HUDEP-2 (cell line): Measurements from ENCODE around the gene MACROD2.

Experiments used
- DNase-seq, 76 experiments: peaks; one replicate each; lab custom pipeline; 2025; ENCODE audit not compliant: unreplicated experiment in 76 of 76; lab: John Stamatoyannopoulos, UW

The MACROD2 gene

DNA sequence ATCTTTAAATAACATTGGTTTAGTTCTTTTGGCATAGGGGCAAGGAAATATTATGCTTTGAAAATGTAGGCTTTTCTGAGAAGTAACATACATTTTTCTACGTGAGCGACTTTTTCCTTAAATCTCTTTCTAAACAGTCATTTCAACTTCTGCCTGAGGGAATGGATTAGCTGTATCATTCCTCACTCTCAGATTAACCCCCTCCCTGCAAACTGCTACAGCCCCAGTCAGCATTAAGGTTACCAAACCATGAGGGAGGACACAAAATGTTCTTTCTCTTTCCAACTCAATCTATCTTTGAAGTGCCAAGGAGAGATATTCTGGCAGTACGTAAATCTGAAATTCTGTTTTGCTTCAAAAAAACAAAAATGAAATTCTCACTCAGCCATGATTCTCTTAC lies 573.4 kb downstream of the MACROD2 start:
- DNase-seq, result no peak

DNA sequence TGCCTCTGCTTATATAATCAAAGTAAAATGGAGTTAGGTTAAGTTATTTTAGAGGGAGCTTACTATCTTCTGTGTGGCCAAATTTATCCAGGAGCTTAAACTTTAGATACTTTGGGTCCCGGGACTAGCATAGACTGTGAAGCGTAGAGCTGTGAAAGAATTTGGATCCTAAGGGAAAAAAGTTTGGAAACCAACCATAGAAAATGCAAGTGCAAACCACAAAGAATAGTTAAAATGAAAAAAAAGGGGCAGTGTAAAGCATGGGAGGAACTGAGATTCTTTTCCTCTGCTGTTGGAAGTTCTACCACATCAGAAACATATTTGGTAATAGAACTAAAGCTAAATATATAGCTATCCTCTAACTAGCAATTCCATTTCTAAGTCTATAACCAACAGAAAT lies 574.3 kb downstream of the MACROD2 start:
- DNase-seq, result no peak

DNA sequence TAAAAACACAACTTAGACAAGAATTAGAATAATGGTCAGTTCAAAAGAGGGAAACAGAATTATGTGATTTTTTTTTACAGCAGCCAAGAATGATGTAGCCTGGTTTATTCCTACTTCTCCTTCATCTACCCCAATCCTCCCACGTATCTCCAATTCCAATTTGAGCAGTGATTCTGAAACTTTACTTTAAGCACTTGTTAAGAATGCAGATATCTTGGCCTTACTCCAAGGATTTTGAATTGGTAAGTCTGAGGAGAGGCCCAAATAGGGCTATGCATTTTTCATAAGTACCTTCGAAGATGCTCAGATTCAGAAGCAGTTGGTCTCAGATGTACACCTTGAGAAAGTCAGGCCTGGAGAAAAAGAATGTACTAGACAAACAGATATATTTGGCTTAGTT lies 575.5 kb downstream of the MACROD2 start:
- DNase-seq, result no peak

DNA sequence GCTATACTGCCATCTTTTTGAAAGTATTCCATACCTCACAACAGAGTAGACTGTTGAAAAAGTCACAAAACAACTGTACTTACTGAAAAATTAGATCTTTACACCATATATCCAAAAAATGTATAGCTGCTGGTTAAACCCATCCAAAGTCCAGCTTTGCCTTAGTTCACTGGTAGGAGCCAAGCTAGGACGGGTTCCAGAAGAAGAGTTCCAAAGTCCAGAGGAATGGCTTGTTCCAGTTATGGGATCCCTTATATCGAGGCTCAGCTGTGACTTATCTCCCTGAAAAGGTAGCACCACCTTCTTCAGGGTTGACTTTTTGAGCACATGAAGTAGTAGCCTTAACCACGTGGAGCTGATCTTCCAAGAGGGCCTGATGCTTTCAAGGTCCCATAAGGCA lies 578.4 kb downstream of the MACROD2 start:
- DNase-seq, result no peak

DNA sequence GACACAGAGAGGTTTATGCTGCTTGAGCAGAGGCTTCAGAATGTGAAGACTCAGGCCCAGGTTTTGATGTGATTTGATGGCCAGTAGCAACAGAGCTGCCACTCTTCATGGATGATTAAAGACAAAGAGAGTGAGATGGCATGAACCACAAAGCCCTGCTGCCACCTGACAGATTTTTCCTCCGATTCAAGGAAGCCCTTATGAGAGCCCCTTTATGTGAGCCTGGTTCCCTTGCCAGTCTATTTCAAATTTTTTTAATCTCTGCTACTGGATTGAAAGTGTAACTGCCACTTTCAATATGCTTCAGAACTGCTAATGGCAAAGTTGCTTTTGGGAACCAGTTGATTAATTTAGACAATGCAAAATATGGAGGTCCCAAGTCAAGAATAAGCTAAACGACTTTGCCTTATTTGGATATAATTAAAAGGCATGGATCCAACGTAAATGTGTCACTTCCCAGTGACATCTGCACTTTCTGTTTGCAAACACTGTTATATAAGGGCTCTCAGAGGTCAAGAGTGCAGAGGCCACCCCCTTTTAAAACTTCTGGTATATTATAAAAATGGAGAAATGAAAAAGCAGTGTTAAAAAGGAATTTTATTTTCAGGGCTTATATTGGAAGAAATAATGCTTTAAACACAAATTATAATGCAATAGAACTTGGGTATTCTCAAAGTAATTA lies 581.0 kb downstream of the MACROD2 start:
- DNase-seq, result no peak

DNA sequence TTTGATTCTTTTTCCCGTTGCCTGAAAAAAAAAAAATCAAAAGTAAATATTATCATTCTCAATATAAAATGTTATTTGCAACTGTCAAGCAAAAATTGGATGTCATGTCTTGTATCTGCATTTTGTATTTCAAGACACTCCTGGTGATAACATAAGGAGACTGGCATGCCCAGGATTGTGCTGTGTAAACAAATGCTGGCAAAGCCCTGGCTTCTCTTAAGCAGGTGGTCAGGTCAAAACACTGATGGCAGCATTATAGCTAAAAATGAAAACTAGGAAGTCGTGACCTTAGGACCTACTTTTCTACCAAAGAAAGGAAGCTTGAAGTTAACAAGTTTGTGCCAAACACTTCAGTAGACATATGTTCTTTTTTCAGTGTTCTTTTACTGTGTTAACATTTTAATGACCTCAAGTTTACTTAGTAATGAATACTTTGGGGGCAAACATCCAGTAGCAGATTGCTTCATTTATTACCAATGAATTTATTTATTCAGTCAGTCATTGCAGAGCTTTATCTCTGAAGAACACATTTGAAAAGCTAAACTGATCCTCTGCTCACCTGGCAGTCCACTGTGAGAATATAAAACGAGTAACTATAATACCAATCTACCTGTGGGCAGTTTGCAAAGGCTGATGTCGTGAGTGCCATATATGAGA lies 585.2 kb downstream of the MACROD2 start:
- no peak for DNase-seq

DNA sequence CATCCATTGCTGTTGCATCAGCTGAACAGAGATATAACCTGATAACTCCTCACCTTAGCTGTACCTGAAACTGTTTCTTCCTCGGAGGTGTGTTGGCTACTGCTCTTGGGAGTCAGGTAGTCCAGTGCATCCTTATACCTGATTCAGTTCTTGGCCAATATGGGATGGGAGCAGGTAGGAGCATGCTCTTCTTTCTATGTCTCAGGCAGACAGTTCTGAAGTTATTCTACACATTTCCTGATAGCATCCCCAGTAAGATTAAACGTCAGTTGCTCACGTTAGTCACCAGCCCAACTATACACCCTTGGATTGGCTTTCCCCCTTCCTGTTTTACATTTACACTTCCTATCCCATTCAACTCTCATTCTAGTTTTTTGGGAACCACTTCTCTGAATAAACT lies 586.4 kb downstream of the MACROD2 start:
- DNase-seq, result no peak

DNA sequence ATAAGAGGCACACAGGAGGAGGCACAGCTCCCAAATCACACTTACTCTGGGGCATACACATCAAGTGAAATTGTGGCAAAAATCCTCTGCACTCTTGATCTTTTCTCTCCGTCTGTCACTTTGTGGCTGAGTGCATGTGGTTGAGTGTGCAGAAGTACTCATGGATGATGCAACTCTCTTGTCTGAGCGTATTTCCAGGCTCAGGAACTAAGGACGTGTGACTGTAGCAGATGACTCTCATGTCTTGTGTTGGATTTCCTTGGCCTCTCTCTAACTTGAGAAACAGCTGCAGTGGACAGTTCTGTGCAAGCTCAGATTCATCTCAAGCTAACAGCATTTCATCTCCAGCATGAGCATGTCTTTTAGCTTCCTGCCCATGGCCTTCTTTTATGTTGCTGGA lies 587.5 kb downstream of the MACROD2 start:
- DNase-seq, result no peak

DNA sequence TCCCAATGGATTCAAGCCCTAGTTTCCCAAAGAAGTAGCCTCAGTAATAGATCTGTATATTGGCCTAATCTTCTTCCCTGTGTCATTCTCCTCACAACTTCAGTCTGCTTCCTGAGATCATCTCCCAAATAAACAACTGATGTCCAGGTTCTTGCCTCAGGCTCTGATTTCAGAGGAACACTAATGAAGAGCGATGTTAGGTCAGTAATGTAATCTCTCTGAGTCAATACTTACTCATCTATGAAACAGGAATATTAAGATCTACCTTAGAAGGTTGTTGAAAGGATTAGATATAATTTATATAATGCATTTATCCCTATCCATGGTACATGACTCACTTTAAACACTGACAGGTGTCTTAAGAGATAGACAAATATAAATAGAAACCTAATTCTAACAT lies 588.1 kb downstream of the MACROD2 start:
- DNase-seq, result no peak

DNA sequence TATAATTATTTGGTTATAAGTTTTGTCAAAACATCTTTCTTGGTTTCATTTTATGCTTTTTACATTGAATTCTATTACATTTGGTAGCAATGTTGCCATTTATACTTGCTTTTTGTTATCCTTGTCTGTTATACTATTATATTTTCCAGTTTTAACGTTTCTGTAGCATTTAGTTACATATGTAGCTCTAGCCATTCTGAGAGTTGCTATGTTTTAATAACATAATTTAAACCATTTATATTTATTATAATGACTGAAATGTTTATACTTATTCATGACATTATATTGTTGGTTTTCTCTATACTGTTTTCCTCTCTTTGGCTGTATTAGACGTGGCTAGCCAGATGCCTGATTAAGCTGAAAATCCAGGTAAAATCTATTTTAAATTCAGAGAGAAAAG lies 594.1 kb downstream of the MACROD2 start:
- DNase-seq, result no peak

DNA sequence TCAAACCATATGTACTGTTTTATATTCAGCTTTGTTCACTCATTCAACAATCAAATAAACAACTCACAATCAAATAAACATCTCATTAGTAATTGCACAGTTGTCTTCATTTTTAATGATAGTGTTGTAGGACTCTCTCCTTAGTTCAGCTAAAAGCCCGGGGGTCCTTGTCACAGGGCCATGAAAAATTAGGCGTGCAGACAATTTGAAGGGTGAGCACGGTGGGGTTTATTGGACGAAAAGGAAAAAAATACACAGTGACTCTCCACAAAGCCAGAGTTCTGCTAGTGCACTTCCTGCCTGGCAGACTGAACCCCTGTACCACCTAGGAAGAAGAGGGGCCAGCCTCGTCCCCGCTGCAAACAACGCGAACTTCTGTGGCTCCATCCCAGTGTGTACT lies 599.7 kb downstream of the MACROD2 start:
- DNase-seq, result no peak

DNA sequence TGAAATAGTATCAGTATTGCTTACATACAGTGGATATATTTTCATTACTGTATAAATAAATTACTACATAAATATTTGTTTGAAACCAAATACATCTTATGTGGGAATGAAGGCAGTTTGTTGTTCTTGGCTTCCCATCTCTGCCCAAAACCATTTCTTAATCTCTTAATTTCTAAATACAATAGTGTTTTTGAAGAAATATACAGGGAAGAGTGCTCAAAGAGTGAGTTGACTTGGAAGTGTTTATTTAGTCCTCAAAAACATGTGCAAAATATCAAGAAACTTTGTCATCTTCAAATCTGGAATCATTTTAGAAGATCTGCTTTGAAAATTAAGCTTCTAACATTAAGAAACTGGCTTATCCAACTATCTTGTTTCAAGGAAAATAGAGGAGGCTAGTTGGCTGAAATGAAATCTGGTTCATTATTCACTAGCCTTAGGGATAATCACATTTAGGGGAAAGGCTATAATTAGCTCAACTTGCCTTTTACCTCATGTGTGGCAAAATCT lies 601.9 kb downstream of the MACROD2 start:
- no peak for DNase-seq

DNA sequence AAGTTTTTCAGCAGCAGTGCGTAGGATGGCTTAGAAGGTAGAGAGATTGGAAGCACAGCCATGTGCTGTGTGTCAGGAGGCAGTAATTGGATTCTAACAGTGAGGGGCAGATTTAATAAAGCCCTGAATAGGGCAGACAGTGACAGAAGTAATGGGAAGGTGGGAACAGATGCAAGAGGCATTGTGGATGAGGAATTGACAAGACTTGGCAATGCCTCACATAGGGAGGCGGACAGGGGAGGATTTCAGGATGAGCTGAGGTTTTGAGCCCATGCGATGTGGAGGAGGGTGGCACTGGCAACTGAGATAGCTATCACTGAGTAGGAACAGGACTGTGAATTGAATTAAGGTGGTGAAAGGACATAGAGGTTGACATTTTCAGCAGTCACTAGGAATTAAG lies 604.3 kb downstream of the MACROD2 start:
- DNase-seq, result no peak

DNA sequence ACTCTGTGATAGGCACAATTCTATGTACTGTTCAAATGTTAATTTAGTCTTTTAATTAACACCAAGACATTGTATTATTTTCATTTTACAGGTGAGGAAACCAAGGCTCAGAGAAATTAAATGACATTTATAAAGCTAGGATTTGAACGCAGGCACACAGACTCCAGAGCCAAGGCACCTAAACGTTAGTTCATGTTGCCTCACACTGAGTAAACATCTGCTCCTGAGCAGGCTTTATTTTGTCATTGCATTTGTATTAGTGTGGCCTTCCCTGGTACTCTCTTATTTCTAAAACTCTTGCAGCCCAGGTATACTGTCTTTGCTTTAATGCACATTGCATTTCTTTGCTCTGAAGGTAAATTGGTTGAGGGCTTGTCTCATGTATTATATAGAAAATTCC lies 605.2 kb downstream of the MACROD2 start:
- DNase-seq, result no peak

DNA sequence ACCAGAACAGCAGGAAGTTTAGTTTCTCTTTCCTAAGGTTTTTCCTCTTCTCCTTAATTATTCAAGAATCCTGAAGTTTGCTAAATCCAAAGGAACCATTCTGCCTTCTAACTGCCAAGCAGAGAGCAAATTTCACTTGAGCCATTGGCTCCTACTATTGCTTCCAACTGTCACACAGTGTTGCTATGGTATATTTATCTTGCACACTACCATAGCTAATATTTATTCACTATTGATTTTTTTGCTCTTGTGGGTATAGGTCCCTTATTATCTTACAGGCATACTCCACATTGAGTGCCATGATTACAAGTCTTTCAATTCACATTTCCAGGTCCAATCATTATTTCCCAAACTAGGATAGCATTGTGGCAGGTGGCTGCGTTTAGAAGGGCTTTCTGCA lies 608.8 kb downstream of the MACROD2 start:
- no peak for DNase-seq

DNA sequence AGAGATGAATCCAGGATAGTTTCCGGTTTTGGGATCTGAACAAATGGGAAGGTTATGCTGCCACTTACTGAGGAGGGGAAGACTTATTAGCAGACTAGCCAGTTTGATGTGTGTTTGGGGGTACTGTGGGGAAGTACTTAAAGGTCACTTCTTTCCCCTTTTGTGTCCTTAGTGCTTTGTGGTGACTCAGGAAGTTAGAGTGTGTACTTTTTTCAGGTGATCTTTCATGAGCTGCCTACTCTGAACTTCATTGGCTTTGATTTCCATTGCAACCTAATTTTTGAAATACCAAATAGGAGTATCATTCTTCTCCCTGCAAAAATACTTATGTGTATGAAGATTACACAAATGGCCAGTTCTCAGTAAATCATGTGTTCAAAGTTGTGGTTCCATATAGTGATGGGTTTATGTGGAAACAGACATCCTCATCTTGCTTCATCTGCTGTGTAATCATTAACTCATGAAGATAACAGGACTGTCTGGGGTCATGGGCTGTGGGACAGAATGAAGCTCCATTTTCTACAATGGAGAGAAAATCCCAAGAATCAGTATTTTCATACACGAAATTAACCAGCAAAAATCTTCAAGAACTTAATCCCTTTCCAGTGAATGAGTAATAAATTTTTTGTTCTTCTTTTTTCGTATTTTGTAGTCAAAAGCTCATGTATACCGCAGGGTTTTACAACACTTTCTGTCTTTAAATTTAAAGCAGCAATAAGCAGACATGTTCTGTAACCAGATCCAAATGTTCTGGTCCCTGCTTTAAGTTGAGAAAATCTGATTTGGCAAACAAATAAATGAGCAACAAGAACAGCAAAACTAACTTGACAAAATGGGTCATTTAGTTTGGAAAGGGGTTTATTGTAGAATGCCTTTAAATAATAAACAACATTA lies 614.3 kb downstream of the MACROD2 start:
- no peak for DNase-seq

DNA sequence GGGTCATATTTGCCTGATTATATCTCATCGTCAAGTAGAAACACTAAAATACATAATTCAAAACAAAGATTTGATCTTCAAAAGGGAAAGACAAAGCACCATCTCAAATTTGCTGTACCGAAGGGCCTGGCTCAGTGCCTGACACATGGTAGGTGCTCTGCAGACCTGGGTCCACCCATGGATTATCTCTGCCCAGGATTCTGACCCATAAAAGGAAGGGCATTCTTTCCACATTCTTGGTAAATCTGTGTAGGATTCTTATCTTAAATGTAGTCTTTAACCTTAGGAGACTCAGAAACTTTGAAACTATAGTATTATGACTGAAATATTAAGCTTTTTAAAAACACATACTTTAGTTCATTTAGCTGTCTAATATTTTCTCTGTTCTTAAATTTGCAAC lies 616.2 kb downstream of the MACROD2 start:
- no peak for DNase-seq

DNA sequence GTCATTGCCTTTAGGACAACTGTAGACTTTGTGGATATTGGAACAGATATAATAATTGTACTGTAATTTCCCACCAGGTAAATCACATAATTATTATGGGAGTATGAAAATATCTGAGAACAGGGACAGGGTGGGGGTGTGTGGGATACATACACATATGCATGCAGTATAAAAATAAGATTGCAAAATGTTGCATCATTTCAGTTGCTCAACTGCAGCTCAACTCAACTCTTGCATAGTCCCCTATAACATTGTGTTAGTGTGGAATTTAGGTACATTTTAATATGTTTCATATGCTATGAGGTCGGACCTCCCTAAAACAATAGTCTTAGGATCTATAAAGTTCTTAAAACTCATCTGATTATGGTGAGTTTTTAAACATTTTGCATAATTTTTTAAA lies 617.1 kb downstream of the MACROD2 start:
- DNase-seq, result no peak

DNA sequence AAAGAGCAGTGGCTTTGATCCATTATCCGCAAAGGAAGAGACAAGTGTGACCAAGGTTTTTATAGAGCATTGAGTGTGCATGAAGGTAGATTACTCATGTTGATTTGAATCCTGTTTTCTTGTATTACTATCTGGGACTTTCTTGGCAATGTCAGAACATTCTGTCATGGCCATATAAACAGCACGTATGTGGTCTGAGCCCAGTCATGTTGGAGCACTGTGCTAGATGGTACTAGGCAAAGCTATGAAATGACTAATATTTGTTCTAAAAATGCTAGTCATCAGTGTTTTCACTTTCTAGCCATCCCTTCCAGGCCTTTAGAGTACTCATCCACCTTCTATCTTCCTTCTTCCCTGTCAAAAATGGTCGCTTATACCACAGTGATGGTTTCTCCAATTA lies 620.7 kb downstream of the MACROD2 start:
- no peak for DNase-seq

DNA sequence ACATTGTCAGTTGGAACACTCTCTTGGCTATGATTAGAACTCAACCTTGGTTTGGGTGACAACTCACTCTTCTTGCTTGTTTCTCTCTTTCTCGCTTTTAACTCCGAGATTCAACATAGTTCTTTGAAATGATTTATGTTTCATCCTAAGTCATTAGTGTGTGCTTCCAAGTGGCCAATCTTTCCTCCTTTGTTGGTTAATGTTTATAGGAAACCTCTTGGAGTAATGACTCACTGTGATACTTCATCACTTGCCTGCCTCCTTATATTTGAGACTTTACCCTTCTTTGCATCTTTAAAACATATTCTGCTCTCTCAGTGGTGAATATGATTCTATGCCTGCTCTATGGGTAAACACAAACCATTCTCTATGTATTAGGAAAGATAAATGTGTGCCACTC lies 621.8 kb downstream of the MACROD2 start:
- no peak for DNase-seq

DNA sequence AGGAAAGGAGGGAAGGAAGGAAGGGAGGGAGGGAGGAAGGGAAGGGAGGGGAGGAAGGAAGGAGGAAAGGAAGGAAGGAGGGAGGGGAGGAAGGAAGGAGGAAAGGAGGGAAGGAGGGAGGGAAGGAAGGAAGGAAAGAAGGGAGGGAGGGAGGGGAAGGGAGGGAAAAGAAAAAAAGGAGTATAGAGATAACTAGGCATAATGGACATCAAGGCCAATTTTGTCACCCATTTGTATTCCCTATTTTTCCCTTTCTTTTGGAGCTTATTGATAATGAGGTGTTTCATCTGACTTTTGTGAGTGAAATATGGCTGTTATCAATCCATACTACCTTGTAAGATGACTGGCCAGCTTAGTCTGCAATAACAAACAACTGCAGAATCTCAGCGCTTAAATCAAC lies 624.1 kb downstream of the MACROD2 start:
- DNase-seq, result no peak

DNA sequence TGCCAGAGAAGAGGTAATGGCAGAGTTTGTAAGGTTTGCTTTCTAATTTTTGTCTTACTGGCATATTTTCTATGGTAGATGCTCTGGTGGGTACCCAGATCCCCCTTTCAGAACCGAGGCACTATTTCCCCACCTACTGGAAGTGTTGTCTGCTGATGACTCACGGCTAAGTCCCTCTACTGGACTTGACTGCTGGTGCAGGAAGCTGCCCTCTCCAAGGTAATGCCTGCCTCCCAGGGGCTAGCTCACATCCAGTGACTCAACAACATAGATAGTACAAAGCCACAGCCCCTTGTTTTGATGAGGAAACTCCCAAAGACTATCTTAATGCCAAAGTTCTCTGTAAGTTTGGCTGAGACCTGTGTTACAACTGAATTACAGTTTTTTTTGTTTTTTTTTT lies 627.5 kb downstream of the MACROD2 start:
- no peak for DNase-seq
